Measurements from ENCODE around the gene POC1A. TPM values are rescaled to one million over a fixed set of nuclear protein-coding genes. Genes with fewer than 3 reads are reported as not detected.

Gene POC1A
- total RNA-seq, 1 donor from 2014 or later = 9.4 TPM

- no peak for DNase-seq (ENCODE audit: low spot score in 2 of 2, unreplicated experiment in 2 of 2)
- Mint-ChIP-seq H3K9me3 (no peaks in the 10 kb centered on the region), H3K27ac (peak overlapping the region; percentile 79), H3K4me3 (peak overlapping the region; percentile 88), H3K4me1 (peaks cover 38% of the 10 kb centered on the region), H3K27me3 (ENCODE audit: low read depth) (no peaks in the 10 kb centered on the region), H3K36me3 (peaks cover 10% of the 10 kb centered on the region)
- TF ChIP-seq CTCF (IDR thresholded peaks at IDR 0.05; ENCODE audit: unreplicated experiment) = no peak
Measured at GRCh38 chr3:52053307-52054304, 100.6 kb downstream of the POC1A start.

GRCh38 chr3:52052831-52053306 is 101.4 kb downstream of the POC1A start:
- DNase-seq (ENCODE audit: low spot score in 2 of 2, unreplicated experiment in 2 of 2) = no peak
- no peaks in the 10 kb centered on the region for H3K27me3 Mint-ChIP-seq (ENCODE audit: low read depth)
- peaks cover 10% of the 10 kb centered on the region for H3K36me3 Mint-ChIP-seq
- H3K9me3 Mint-ChIP-seq = no peaks in the 10 kb centered on the region
- peaks cover 32% of the 10 kb centered on the region for H3K4me1 Mint-ChIP-seq
- peak overlapping the region; percentile 88 for H3K4me3 Mint-ChIP-seq
- H3K27ac Mint-ChIP-seq = peak overlapping the region; percentile 64
- TF ChIP-seq CTCF (IDR thresholded peaks at IDR 0.05; ENCODE audit: unreplicated experiment) = no peak

GRCh38 chr3:52051444-52051843 is 102.8 kb downstream of the POC1A start:
- peaks cover 10% of the 10 kb centered on the region for H3K36me3 Mint-ChIP-seq
- no peaks in the 10 kb centered on the region for H3K27me3 Mint-ChIP-seq (ENCODE audit: low read depth)
- no peak overlapping the region for H3K27ac Mint-ChIP-seq
- H3K9me3 Mint-ChIP-seq = no peaks in the 10 kb centered on the region
- peaks cover 29% of the 10 kb centered on the region for H3K4me1 Mint-ChIP-seq
- no peak for DNase-seq (ENCODE audit: low spot score in 2 of 2, unreplicated experiment in 2 of 2)
- H3K4me3 Mint-ChIP-seq = no peak overlapping the region
- TF ChIP-seq CTCF (IDR thresholded peaks at IDR 0.05; ENCODE audit: unreplicated experiment) = no peak

GRCh38 chr3:52050571-52050970 is 103.7 kb downstream of the POC1A start:
- DNase-seq (ENCODE audit: low spot score in 2 of 2, unreplicated experiment in 2 of 2) = no peak
- Mint-ChIP-seq H3K36me3 (peaks cover 10% of the 10 kb centered on the region), H3K27me3 (ENCODE audit: low read depth) (no peaks in the 10 kb centered on the region), H3K4me3 (no peak overlapping the region), H3K27ac (no peak overlapping the region), H3K9me3 (no peaks in the 10 kb centered on the region), H3K4me1 (peaks cover 31% of the 10 kb centered on the region)
- TF ChIP-seq CTCF (IDR thresholded peaks at IDR 0.05; ENCODE audit: unreplicated experiment) = no peak

- no peak overlapping the region for H3K27ac Mint-ChIP-seq
- peaks cover 33% of the 10 kb centered on the region for H3K4me1 Mint-ChIP-seq
- no peaks in the 10 kb centered on the region for H3K27me3 Mint-ChIP-seq (ENCODE audit: low read depth)
- H3K4me3 Mint-ChIP-seq = no peak overlapping the region
- TF ChIP-seq CTCF (IDR thresholded peaks at IDR 0.05; ENCODE audit: unreplicated experiment) = no peak
- peaks cover 10% of the 10 kb centered on the region for H3K36me3 Mint-ChIP-seq
- DNase-seq (ENCODE audit: low spot score in 2 of 2, unreplicated experiment in 2 of 2) = no peak
- no peaks in the 10 kb centered on the region for H3K9me3 Mint-ChIP-seq
Measured at GRCh38 chr3:52049503-52049902, 104.7 kb downstream of the POC1A start.

Measured in mesothelial cell of epicardium (in vitro differentiated cells).